ENCODE data around the gene ZNF275. TPM values are rescaled to one million over a fixed set of nuclear protein-coding genes. Genes with fewer than 3 reads are reported as not detected.

Gene ZNF275
- total and polyA plus RNA-seq, 10 of the 15 experiments (the other 5 are each of a cell fraction or from before 2014, with no cell fraction given): 1.3 to 17.4 (median 6.2) TPM

- POLR2A ChIA-PET: no interaction called here
- ATAC-seq (no peak), FAIRE-seq (peak; percentile 75), DNase-seq (ENCODE audit: low read depth, low spot score) (no peak)
- Histone ChIP-seq H4K20me1 (ENCODE audit: control insufficient read depth, insufficient read depth) (no peaks in the 10 kb centered on the region), H3K27me3 (replicated peaks in 1 of 2; ENCODE audit: control insufficient read depth in 2 of 2, insufficient read depth in 2 of 2, low read length in 1 of 2) (no peaks in the 10 kb centered on the region), H3K9me3 (replicated peaks; ENCODE audit: control insufficient read depth, insufficient read depth, low read length) (no peaks in the 10 kb centered on the region; the same call in 2 of the 3 replicates), H3K4me1 (ENCODE audit: control insufficient read depth, insufficient read depth, low read length) (no peaks in the 10 kb centered on the region), H3K27ac (ENCODE audit: control insufficient read depth, insufficient read depth) (no peak overlapping the region), H3K4me3 (no peak overlapping the region), H2AFZ (ENCODE audit: control insufficient read depth, low read depth, low read length) (no peak overlapping the region), H3K79me2 (ENCODE audit: control insufficient read depth, insufficient read depth, low read length) (no peaks in the 10 kb centered on the region), H3K9ac (ENCODE audit: control insufficient read depth, insufficient read depth, low read length) (no peak overlapping the region), H3K36me3 (ENCODE audit: control insufficient read depth in 2 of 2, insufficient read depth in 2 of 2, low read length in 1 of 2) (no peaks in the 10 kb centered on the region), H3K4me2 (ENCODE audit: control insufficient read depth, insufficient read depth) (no peak overlapping the region)
- BruUV-seq (replicated peaks): no TSS peak
- 7% methylated on average over 3 of the region's 3 CpGs for WGBS (ENCODE audit: insufficient coverage, insufficient replicate concordance, low lambda C conversion rate, missing lambda C conversion rate)
- CTCF ChIA-PET: no interaction called here
- SMC1A ChIA-PET (ENCODE audit: uncharacterized antibody, unreplicated experiment): no interaction called here
- TF ChIP-seq SPI1 (IDR thresholded peaks at IDR 0.05; ENCODE audit: borderline replicate concordance, insufficient read depth, low read depth, low read length) (no peak), RBBP5 (conservative IDR thresholded peaks at IDR 0.05) (no peak), POU2F2 (IDR thresholded peaks at IDR 0.05; ENCODE audit: borderline replicate concordance, low read depth, low read length) (no peak), NFXL1 (IDR thresholded peaks at IDR 0.05; ENCODE audit: borderline replicate concordance) (no peak), ZSCAN29 (IDR thresholded peaks at IDR 0.05) (no peak), SMAD1 (IDR thresholded peaks at IDR 0.05; ENCODE audit: low read depth, partially characterized antibody) (no peak), GATAD2B (conservative IDR thresholded peaks at IDR 0.05; ENCODE audit: low read depth) (no peak), NR2C2 (IDR thresholded peaks at IDR 0.05; ENCODE audit: borderline replicate concordance, control insufficient read depth, insufficient read length, low read depth) (peak; percentile 6)
- in situ Hi-C loops (cut with MboI): no loop called here
- intact Hi-C loops (cut with micrococcal nuclease; ENCODE audit: unreplicated experiment): no loop called here
- RAD21 ChIA-PET (ENCODE audit: unreplicated experiment): no interaction called here
Measured at GRCh38 chrX:153382563-153383482, 48.9 kb downstream of the ZNF275 start.
